ENCODE measurements around the gene CKAP2L. TPM values are rescaled to one million over a fixed set of nuclear protein-coding genes. Genes with fewer than 3 reads are reported as not detected.
A peak's percentile ranks its signal among the peaks of the same experiment; 100 is the strongest.

The CKAP2L gene
- total and polyA plus RNA-seq, 10 of the 15 experiments (the other 5 are each of a cell fraction or from before 2014, with no cell fraction given) = 10.5 to 37.4 (median 20.2) TPM

- FAIRE-seq (no peak), ATAC-seq (peak; percentile 71), DNase-seq (ENCODE audit: low read depth, low spot score) (no peak)
- Histone ChIP-seq H2AFZ (ENCODE audit: control insufficient read depth, low read depth, low read length) (peak overlapping the region; percentile 70), H4K20me1 (ENCODE audit: control insufficient read depth, insufficient read depth) (no peaks in the 10 kb centered on the region), H3K27me3 (replicated peaks in 1 of 2; ENCODE audit: control insufficient read depth in 2 of 2, insufficient read depth in 2 of 2, low read length in 1 of 2) (no peaks in the 10 kb centered on the region), H3K4me2 (ENCODE audit: control insufficient read depth, insufficient read depth) (0 out of 2 replicates have a peak overlapping the region, but pooled peaks have one; percentile 17), H3K9me3 (replicated peaks; ENCODE audit: control insufficient read depth, insufficient read depth, low read length) (peaks cover 5% of the 10 kb centered on the region; the same call in 2 of the 3 replicates), H3K4me1 (ENCODE audit: control insufficient read depth, insufficient read depth, low read length) (peaks cover 19% of the 10 kb centered on the region), H3K27ac (ENCODE audit: control insufficient read depth, insufficient read depth) (peak overlapping the region; percentile 43), H3K9ac (ENCODE audit: control insufficient read depth, insufficient read depth, low read length) (no peak overlapping the region), H3K79me2 (ENCODE audit: control insufficient read depth, insufficient read depth, low read length) (no peaks in the 10 kb centered on the region), H3K4me3 (no peak overlapping the region), H3K36me3 (ENCODE audit: control insufficient read depth in 2 of 2, insufficient read depth in 2 of 2, low read length in 1 of 2) (no peaks in the 10 kb centered on the region)
- SMC1A ChIA-PET (ENCODE audit: uncharacterized antibody, unreplicated experiment) = interaction anchor here (0.9 to 3.7 kb wide), 15 partner anchors 8 to 96 kb away, joined by 3 to 33 read pairs (median 4); partner anchors contain the start of gene IL1A
- BruUV-seq (replicated peaks) = no TSS peak
- CTCF ChIA-PET = interaction anchor here (0.6 to 2.4 kb wide), 5 partner anchors 25 to 137 kb away, joined by 3 to 8 read pairs (median 5); no protein-coding TSS in a partner anchor
- in situ Hi-C loops (cut with MboI) = no loop called here
- WGBS (ENCODE audit: insufficient coverage, insufficient replicate concordance, low lambda C conversion rate, missing lambda C conversion rate) = 28% methylated on average over 5 of the region's 5 CpGs
- RAD21 ChIA-PET (ENCODE audit: unreplicated experiment) = interaction anchor here (0.6 to 4.6 kb wide), 9 partner anchors 8 to 221 kb away, joined by 3 to 22 read pairs (median 4); no protein-coding TSS in a partner anchor
- intact Hi-C loops (cut with micrococcal nuclease; ENCODE audit: unreplicated experiment) = loop anchor here (2.0 kb wide), 2 partner anchors 21 to 77 kb away; no protein-coding TSS in a partner anchor
- POLR2A ChIA-PET = interaction anchor here (0.6 to 1.5 kb wide), 7 partner anchors 8 to 1763 kb away, joined by 3 to 7 read pairs (median 3); partner anchors contain the start of gene IL1A
- TF ChIP-seq NFYB (IDR thresholded peaks at IDR 0.05; ENCODE audit: insufficient read depth, low read depth, low read length) (no peak), ZBTB33 (IDR thresholded peaks at IDR 0.05) (no peak), BHLHE40 (IDR thresholded peaks at IDR 0.05; ENCODE audit: borderline replicate concordance in 1 of 2, low read depth in 2 of 2, low read length in 1 of 2) (peak in 1 of 2 experiments; percentile 11; a peak in 1 of 4 replicates), ZNF687 (IDR thresholded peaks at IDR 0.05) (peak; percentile 40; the same call in 1 of the 2 replicates), ETV6 (conservative IDR thresholded peaks at IDR 0.05 in 1 of 2, IDR thresholded peaks at IDR 0.05 in 1 of 2; ENCODE audit: borderline replicate concordance in 1 of 2, low read depth in 1 of 2) (peak in 1 of 2 experiments; percentile 27; a peak in 1 of 4 replicates), ATF2 (IDR thresholded peaks at IDR 0.05; ENCODE audit: low read length) (peak; percentile 62), EP300 (IDR thresholded peaks at IDR 0.05; ENCODE audit: borderline replicate concordance in 1 of 2, control insufficient read depth in 1 of 2, low read depth in 2 of 2, low read length in 2 of 2) (peak; percentile 47 to 69; a peak in 3 of 4 replicates), MEF2B (IDR thresholded peaks at IDR 0.05; ENCODE audit: partially characterized antibody, poor library complexity, severe bottlenecking) (peak; percentile 52)
Observed at GRCh38 chr2:112803691-112804521, 39.5 kb upstream of the CKAP2L start.
